NCI-H2107 treated with DMSO at 0.1 percent for 48 hours (cell line): ENCODE results near the gene ETFDH.
"Not testable (repeated sequence)": the region's sequence is repeated elsewhere in the genome, so short reads cannot be mapped to it uniquely, and the experiment has no call there.

Source experiments
- DNase-seq: peaks from one replicate; lab custom pipeline; 2025; ENCODE audit not compliant: unreplicated experiment; lab: John Stamatoyannopoulos, UW

Gene ETFDH

DNA sequence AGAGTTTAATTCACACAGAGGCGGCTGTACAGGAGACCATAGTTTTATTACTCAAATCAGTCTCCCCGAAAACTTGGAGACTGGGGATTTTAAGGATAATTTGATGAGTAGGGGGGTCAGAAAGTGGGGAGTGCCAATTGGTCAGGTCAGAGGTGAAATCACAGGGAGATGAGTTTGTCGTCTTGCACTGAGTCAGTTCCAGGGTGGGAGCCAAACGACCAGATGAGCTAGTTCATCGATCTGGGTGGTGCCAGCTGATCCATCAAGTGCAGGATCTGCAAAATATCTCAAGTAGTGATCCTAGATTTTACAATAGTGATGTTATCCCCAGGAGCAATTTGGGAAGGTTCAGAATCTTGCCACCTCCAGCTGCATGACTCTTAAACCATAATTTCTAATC is 4.0 kb downstream of the ETFDH start:
- DNase-seq: no peak

DNA sequence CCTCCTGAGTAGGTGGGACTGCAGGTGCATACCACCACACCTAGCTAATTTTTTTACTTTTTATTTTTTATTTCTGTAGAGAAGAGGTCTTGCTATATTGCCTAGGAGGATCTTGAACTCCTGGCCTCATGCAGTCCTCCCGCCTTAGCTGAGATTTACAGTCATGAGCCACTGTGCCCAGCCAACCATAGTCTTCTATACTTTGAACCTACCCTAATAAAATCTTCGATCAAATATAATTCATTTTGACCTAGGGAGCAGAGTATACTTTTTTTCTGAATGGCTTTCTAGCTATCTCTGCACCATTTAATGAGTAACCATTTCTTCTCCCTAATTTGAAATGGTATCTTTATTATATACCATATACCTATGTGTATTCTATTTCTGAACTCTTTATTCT is 6.7 kb downstream of the ETFDH start:
- DNase-seq: no peak

DNA sequence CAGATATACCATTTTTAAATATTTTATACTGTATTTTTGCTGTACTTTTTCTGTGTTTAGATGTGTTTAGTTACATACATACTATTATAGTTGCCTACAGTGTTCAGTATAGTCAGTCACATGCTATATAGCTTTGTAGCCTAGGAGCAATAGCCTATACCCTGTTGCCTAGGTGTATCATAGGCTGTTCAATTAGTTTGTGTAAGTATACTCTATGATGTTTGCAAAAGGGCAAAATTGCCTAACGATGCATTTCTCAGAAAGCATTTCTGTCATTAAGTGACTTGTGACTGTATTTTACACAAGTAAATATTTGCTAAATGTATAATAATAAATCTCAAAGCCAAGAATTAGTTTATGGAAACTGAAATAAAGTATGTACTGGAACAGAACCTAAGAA is 9.5 kb downstream of the ETFDH start:
- no peak for DNase-seq

DNA sequence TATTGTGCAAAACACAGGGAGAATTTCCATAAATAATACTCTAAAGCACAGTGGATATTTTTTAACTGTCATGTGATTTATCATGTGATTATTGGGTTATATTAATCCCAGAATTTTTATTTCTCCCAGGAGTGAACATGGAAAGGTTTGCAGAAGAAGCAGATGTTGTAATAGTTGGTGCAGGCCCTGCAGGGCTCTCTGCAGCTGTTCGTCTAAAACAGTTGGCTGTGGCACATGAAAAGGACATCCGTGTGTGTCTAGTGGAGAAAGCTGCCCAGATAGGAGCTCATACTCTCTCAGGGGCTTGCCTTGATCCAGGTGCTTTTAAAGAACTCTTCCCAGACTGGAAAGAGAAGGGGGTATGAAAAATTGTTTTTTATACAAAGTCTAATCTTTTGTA is 10.0 kb downstream of the ETFDH start:
- no peak for DNase-seq

DNA sequence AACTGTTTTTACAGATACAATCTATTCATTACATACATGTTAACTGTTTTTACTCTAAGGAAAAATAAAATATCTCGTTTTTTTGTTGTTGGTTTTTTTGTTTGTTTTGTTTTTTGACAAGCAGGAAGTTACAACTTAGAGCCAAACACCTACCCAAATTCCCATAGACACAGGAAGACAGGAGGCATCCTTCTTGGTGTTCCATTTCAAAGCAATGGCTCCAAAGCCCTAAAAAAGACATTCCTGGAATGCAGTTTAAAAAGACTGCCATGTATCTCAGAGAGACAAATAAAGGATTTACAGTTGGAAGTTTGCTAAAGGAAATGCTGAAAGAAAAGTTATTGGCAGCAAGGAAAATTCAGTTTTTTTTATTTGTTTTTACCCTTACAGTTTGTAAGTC is 16.7 kb downstream of the ETFDH start:
- no peak for DNase-seq

DNA sequence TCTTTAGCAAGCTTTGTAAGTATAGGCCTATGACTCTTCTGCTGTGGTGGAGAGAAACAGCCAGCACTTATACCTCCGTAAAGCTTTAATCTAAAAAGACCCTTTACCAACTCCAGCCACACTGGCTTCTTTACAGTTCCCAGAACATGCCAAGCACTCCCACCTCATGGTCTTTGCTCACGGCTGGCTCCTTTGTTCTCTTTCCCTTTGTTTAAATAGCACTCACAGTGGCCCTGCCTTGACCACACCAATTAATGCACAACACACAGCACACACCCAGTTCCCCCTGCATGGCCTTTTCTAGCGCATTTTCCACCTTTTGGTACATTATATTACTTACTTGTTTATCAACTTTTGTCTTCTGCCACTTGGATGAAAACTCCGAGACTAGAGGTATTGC is 32.2 kb downstream of the ETFDH start:
- no peak for DNase-seq

DNA sequence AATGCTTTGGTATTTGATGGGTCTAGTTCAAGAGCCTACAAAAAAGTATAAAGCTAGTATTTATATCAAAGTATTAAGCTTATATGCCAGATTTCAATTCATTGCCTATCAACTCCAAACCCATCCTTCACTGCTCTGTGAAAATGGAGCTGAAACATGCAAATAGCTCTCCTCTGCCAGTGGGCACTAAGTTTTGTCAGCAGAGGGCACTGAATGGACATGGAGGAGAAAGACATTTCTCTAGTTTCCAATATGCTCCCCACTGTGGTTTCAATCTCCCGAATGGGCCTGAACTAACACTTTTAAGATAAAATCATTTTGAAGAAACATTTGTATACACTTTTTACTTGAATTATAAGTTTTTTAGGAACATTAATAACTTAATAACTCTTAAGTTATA is 38.7 kb downstream of the ETFDH start:
- DNase-seq: no peak

DNA sequence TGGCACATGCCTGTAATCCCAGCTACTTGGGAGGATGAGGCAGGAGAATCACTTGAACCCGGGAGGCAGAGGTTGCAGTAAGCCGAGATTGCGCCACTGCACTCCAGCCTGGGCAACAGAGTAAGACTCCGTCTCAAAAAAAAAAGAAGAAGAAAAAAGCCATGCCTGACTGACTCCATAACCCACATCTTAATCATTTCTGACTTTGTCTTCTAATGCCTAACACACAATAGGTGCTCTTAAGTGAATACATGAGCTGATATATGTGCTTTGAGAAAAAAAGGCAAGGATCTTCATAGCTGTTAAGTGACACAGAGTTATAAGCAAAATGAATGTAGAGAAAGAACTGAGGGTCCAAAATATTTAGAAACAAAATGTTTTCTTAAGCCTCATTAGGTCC is 40.5 kb downstream of the ETFDH start:
- not testable (repeated sequence) for DNase-seq

DNA sequence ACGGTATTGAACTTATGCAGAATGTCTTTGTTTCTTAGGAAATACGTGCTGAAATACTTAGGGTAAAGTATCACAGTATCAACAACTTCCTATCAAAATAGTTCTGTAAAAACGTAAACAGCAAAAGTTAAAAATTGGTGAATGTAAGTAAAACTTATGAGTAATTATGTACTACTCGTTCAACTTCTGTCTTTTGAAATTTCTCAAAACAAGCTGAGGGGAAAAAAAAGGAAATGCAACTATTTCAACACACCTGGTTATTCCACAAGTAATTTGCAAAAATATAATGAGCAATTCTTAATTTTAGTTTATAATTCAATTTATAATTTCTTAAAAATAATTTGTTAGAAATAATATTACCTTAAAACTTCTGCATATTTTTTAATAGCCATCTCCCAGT is 42.8 kb downstream of the ETFDH start:
- DNase-seq: no peak

DNA sequence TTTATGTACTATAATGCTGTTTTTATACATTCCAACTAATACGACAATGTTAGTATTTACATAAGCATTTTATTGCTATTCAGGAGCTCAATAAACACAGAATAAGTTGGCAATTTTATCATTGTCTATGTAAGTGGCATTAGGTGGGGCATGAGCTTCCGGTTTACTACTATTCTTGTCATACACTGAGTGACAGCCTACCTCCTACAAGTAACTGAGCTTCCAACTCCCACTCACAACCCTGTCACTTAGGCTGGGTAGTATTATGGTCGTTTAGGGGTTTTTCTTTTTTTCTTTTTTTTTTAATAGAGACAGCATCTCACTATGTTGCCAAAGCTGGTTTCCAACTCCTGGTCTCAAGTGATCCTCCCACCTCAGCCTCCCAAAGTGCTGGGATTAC is 43.7 kb downstream of the ETFDH start:
- no peak for DNase-seq

DNA sequence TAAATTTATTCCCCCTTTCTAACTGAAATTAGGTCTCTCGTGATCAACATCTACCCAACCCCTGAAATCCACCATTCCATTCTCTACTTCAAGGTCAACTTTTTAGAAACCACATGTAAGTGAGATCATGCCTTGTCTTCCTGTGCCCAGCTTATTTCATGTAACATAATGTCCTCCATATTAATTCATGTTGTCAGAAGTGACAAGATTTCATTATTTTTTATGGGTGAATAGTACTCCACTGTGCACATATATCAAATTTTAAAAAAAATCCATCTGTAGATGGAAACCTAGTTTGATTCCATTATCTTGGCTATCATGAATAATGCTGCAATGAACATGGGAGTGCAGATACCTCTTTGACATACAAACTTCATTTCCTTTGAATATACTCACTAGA is 49.6 kb downstream of the ETFDH start:
- DNase-seq: no peak

DNA sequence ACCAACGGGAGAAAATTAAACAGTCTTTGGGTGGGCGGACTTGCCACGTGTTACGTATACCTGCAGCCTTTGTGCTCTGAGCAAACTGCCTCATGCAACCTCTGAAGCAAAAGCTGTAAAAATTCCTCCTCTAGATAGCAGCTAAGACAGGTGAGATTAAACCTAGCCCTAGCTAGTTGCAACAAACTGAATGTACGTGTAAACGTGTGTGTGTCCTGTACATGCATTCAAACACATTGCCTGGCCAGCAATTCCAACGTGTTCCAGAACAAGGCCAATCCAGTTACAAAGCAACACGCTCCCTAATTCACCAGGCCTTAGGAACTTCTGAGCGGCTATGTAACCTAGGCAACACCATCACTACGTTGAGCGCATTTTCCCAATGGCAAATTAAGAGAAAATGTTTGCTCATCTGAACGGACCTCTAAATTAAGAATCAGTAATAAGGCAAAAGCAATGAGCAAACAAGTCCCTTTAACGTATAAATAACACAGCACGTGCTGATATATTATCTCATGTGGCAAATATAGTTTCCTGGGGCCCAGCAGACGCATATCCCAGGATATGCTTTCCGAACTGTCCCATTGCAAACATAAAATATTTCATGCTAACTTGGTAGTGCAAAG is 50.3 kb downstream of the ETFDH start:
- no peak for DNase-seq

DNA sequence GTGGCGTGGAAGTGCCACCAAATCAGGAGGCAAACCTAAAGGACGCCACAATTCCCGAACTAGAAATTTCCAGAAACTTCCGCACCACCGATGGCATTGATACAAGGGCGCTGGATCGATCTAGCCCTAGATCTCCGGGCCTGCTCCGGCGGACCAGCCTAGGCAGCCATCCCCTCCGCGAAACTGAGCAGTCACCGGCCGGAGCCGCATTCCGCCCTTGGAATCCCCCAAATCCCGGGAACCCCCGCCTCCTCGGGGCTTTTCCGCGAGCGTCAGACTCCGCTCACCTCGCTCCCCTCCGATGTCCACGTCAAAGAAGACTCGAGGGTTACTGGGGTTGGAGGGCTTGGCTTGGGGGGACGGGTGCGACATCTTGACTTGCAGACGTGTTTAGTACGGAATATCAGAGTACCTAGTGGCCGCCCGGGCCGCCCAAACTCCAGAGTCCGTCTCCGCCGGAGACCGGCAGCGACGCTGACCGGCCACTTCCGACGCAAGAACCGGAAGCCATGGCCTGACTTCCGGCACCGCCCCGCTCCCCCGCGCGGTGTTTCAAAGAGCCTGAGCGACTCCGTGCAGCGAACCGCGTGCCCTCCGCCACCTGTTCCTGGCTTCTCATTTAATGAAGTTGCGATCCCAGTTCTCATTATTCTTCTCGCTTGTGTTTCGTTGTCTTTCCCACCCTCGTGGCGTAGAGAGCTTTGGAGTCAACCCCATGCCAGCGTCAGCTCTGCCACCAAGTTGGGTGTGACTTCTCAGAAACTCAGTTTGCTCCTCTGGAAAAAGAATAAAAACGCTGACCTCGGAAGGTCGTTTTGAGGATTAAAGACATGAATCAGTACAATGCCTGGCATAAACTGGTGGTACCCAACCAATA is 51.1 kb downstream of the ETFDH start, which contains the start of gene PPID:
Gene PPID, minus strand, starts transcription at position 480 of the 877 bp plus-strand sequence. Its CDS starts 108 bp downstream, at position 372.
- DNase-seq: peak; percentile 33

DNA sequence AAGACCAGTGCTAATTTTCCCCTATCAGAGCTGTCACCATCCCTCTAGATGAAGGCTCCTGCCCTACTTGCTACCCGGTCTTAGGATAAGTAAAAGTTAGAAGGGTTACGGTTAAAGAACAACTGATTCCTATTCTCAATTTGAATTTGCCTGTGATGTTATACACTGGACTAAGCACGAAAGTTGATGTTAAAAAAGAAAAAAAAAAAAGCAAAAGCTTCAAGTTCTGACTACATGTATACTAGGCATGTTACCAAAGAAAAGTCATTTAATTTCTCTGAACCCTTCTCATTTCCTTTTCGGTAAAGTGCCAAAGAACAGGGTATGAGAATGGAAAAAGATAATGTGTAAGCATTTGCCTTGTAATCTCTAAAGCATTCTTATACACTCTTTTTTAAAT is 52.5 kb downstream of the ETFDH start:
- no peak for DNase-seq

DNA sequence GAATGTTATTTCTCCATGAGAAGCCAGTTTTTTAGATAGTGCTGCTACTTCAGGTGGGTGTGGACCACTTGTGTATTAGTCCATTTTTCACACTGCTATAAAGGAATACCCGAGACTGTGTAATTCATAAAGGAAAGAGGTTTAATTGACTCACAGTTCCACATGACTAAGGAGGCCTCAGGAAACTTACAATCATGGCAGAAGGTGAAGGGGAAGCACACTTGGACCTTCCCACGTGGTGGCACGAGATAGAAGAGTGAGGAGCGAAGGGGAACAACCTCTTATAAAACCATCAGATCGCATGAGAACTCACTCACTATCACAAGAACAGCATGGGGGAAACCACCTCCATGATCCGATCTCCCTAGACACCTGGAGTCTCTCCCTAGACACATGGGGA is 54.5 kb downstream of the ETFDH start:
- no peak for DNase-seq

DNA sequence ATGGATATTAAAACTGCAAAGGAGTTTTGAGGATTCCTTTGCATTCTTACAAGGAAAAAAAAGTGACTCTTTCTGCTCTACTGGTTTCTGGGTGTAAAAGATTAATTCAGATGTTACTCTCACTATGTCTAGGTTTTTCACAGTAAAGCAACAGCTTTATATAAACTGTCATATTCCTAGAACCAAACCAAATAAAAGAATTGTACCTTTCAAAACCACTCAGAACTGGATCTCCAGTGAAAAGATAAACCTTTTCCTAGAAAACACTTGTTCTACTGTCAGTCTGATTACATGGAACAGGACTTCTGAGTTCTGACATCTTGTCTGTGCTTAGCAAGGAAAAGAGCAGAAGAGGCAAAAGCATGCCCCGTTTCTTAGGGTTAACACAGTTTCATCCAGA is 56.1 kb downstream of the ETFDH start:
- DNase-seq: no peak

DNA sequence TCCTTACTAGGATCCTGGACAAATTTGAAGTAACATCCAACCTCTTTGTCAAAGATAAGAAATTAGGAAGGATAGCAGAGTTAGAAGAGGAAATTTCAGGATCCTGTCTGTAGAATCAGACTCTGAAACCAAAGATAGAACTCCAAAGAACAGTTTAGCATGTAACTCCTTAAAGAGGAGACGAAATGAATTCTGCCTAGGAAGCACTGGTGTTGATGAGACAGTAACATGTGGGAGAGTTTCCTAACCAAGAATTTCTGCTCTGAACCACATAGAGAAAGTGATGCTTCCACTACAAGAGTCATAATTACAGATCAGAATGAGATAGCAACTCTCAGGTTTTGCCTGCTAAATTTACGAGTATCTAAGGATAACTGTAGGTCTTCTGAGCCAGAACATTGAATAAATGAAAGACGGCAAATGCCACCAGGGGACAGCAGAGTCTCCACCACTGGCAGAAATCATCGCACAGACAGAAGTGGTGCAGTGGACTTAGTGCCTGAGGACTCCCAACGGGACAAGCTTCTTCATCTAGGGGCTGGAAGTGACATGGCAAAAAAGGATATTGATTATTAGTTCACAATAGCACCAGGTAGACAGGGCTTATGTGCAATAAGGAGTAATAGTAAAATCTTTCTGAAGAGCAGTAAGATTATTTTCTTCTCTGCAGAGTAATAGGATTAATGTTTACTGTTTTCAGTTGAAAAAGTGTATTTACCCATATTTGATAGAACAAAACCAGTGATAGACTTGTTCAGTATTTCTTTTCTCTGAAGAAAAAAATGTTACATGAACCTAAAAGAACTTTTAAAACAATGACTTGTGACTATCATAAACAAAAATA is 57.8 kb downstream of the ETFDH start:
- DNase-seq: peak; percentile 7

DNA sequence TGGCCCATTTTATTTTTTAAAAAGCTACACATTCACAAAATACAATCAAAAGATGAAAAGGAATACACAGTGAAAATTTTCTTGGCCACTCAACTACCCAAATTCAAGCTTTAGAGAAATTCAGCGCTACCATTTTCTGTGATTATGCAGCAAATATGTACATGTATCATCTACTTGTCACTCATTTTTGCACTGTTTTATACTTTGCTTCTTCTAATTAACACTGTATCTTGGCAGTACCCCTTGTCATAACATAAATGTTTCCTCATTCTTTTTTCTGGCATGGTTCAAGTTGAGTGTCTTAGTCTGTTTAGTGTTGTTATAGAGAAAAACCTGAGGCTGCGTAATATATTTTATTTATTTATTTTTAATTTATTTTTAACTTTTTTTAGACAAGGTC is 66.8 kb downstream of the ETFDH start:
- DNase-seq: no peak

DNA sequence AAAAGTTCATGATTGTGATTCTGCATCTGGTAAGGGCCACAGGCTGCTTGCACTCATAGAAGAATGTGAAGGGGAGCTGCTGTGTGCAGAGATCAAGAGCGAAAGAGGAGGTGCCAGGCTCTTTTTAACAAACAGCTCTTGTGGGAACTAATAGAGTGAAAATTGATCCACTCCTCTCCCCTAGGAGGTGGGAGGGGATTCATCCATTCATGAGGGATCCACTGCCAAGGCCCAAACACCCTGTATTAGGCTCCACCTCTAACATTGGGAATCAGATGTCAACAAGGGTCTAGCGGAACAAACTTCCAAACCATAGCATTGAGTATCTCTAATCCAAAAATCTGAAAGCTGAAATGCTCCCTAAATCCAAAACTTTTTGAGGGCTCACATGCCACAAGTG is 67.5 kb downstream of the ETFDH start:
- DNase-seq: no peak

DNA sequence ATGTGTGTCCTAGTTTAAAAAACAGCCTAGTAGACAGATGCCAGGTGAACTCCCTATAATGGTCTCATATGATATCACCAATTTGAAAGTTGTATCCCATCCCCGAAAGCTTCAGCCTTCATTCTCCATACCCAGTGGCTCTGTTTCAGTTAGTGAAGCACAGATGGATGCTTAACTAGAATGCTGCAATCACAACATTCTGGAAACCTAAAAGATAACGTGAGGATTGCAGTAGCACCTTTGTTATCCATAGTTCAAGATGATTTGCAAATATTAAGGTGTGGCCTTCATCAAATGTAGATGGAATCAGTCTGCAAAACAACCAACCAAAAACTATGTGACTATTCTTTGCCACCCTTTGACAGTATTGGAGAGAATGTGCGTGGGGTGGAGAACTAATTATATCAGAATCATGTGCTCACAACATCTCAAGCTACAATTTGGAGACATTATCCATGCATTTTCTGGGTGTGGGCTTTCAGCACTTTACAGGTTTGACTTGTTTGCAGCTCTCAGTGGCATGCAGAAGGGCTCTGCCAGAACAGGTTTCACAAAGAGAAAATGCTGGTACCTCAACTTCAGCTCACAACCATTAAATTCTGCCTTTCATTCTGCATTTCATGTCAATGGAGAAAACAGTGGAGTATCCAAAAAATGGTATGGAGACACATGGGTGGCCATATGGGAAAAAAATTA is 69.4 kb downstream of the ETFDH start:
- no peak for DNase-seq

DNA sequence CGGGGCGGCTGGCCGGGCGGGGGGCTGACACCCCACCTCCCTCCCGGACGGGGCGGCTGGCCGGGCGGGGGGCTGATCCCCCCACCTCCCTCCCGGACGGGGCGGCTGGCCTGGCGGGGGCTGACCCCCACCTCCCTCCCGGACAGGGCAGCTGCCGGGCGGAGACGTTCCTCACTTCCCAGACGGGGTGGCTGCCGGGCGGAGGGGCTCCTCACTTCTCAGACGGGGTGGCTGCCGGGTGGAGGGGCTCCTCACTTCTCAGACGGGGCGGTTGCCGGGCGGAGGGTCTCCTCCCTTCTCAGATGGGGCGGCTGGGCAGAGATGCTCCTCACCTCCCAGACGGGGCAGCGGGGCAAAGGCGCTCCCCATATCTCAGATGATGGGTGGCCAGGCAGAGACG is 74.4 kb downstream of the ETFDH start:
- DNase-seq: not testable (repeated sequence)
